ENCODE results near the gene NRXN2.

NRXN2 gene

DNA sequence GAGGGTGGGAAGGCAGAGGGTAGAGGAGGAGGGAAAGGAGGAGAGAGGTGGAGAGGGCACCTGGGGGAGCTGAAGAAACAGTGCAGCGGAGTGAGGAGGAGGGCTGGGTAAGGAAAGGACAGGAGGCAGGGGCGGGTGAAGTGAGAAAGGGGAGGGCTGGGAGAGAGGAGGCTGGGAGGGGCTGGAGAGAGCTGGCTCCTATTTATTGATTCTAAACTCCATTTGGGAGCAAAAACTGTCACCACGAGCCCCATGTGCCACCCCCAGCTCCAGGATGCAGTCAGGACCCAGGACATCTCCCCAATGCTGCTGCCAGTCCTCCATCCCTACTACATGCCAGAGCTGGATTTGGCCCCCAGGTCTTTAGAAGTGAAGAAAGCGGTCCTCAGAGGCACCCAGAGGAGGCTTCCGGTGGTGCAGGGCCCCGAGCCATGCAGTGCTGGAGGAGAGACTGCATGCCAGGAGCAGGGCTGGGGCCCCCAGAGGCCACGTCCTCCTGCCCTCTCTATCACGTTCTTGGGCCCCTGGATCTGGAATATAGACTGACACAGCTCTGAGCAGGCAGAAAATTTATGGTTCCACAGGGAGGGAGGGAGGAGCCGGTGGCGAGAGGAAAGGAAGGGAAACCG, 78.2 kb downstream of the NRXN2 start:
- no peak for DNase-seq

GRCh38 chr11:64643920-64644646, 78.9 kb downstream of the NRXN2 start:
- DNase-seq, result no peak

DNA sequence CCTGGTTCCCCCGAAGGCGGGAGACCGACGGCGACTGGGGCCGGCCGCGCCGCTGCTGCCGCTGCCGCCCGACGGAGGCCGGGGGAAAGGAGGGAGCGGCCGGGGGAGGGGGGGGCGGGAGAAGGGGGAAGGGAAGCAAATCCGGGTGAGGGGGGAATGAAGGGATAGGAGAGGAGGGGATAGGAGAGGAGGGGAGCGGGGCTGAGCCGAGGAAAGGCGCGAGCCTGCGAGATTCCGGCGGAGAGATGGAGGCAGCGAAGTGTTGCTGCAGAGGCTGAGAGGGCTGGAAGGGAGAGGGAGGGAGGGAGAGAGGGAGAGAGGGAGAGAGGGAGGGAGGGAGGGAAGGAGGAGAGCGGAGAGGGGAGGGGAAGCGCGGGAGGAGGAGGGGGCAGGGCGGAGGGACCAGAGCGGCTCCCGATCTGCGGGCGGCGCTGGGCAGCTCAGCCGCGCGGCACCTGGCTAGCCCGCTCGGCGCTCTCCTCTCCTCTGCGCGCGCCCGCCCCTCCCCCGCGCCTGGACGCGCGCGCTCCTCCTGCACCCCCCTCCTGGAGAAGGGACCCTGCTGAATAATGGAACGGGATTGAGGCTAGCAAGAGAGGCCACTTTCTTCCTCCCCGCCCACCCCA, 79.6 kb downstream of the NRXN2 start:
- DNase-seq, result no peak

DNA sequence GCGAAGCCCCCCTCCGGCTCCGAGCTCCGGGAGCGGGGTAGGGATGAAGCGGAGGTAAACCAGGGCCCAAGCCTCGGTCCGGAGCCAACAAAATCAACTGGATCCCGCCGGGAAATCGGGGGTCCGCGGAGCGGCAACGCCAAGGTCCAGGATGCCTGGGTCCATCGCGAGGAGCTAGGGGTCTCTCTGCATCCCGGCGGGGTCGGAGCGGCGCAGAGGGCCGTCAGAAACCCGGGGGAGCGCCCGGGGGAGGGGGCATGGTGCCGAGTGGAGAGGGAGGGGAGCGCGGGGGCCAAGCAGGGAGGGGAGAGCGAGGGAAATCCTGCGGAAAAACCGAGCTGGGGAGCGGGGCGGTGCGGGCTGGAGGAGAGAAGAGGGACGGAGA, 80.1 kb downstream of the NRXN2 start:
- no peak for DNase-seq

- no peak for DNase-seq
Measured at GRCh38 chr11:64642418-64642735, 80.6 kb downstream of the NRXN2 start.

DNA sequence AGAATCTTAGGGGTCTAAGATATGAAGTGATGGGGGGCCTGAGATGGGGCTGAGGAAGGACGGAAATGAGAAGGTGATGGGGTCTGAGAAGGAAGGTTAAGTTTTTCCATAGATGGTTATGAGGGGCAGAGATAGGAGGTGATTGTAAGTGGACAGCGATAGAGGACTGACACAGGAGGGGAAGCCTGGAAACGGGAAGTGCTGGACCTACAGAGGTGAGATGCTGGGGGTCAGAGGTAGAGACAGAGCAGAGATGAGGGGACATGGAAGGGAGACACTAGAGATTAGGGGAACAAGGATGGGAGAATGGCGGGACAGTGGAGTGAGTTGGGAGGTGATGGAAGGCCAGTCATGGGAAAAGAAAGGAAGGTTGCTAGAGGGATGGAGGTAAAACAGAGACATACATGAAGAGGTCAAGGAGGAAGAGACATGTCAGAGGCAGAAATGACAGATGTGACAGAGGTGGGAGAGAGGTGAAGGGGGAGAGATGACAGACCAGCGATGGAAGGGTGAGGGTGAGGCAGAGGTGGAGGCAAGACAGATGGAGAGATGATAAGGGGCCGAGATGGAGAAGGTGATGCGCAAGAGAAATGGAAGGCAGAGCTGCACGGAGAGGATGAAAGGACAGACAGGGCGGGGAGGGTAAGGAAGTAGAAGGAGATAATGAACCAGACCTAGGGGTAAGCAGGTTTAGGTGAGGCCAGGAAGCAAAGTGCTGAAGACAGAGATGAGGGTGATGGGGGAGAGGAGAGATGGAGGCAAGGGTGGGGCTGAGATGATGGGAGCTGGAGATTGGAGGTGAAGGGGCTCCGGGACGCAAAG, 81.2 kb downstream of the NRXN2 start:
- no peak for DNase-seq

- no peak for DNase-seq
Measured at GRCh38 chr11:64639885-64640284, 83.1 kb downstream of the NRXN2 start.

DNA sequence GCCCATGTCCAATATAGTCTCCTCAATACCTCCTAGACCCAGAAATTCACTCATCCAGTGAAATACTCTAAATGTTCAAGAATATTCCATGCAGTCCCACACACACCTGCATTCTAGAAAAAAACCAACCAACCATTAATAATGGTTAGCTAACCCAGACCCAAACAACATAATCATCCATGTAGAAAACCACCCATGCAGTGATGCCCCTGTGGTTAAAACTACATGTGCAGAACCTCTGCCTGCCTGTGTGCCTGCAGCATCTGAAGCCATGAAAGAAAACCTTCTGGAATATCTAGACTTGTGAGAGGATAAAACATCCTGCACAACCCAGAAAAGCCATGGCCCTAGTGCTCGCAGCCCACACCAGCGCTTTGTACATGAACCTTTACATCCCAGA, 84.2 kb downstream of the NRXN2 start:
- no peak for DNase-seq

- no peak for DNase-seq
Measured at GRCh38 chr11:64638018-64638665, 84.9 kb downstream of the NRXN2 start.

GRCh38 chr11:64637334-64638017, 85.5 kb downstream of the NRXN2 start:
- DNase-seq, result no peak

- no peak for DNase-seq
Measured at GRCh38 chr11:64633555-64634159, 89.3 kb downstream of the NRXN2 start.

DNA sequence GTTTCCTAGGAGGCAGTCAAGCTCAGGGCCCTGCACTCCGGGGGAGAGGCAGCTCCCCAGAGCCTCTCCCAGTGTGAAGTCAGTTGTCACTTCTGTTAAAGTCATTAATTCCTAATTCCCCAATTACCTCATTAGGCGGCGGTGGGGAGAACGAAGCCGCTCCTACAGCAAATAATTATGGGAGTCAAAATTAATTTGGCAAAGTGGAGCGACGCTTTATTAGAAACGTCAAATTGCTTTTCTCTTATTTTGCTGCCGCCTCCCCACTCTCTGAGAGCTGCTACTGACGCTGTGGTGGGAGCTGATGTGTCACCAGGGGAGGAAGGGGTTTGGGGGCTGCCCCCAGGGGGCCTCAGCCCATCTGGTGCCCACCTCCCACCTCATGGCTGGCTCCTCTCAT, 90.3 kb downstream of the NRXN2 start:
- DNase-seq, result no peak

- no peak for DNase-seq
Measured at GRCh38 chr11:64632237-64632636, 90.8 kb downstream of the NRXN2 start.

DNA sequence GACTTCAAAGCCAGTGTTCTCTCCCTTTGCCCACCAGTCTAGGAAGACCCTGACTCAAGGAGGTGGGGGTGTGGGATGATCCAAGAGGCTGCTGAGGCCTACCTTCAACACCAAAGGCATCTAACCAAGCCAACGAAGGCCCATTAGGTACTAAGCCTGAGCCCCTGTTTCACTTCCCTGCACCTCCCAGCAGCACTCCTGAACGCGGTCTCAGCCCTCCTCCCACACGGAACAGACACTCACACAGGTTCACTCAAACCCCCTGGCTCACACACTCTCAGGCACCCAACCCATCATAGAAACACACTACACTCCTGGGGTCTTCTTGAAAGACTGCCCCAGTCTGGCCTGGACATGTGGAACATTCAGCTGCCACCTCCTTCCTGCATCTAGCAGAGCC, 91.3 kb downstream of the NRXN2 start:
- DNase-seq, result no peak

DNA sequence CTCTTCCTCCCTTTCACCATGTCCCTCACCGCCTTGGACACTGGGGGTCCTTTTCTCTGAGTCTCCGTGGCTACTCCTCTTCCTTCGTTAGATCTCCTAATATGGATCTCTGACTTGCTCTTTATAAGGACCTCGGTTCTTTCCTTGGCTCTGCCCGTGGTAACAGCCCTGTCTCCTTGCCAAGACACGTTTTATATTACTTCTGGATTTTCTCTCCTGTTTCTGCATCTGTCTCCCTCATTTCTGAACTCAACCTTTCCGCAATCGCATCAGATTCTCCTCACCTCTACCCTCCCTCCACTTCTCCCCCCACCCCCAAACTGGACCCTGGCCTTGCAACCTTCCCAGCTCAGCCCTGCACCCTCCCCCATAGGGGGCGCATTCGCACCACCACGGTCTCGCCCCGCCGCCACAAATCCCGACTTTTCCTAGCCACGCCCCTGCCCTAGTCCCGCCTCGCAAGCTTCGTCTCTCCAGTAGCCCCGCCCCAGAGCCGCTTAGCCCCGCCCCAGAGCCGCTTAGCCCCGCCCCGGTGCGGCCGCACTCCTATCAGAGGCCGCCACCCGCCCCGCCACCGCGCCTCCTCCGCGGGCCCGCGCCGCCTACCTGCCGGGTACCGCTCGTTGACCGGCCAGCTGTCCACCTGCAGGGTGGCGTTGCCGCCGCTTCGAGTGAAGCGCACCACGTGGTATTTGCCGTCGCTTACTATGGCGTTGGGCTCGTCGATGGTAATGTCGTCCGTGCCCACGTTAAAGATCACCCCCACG, 93.0 kb downstream of the NRXN2 start:
- no peak for DNase-seq

GRCh38 chr11:64629103-64629502, 93.9 kb downstream of the NRXN2 start:
- no peak for DNase-seq

DNA sequence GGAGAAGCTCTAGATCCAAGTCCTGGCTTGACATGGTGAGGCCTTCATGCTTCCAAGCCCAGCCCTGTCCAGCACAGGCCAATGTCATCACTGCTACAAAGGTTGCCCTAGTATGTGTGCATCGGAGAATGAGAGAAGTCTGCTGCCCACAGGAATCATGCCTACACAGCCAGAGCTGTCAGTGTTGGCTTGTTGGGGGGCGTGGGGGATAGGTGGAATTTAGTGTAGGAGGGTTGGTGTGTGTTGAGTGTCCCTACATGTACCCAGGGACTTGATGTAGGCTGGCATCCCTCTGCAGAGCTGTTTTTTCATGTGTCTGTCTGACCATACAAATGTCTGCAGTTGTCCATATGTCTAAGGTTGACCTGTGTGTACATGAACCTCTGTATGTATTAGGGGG, 94.4 kb downstream of the NRXN2 start:
- DNase-seq, result no peak

DNA sequence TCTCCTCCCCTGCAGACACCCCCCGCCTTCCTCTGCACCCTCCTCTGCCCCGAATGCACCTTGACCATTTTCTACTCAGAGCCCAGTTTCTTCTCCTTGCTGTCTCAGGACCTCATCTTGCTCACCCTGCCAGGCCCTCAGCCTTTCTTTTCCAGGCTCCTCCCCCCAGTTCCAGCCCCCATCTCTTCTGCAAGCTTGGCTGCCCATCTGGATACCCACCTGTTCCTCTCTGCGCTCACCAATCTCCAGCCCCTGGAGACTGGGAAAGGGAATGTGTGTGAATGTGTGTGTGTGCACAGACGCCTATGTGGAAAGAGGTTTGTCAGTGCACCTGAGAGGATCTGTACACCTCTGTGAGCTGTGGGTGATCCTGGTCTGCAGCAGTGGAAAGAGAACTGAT, 95.6 kb downstream of the NRXN2 start:
- DNase-seq, result no peak

DNA sequence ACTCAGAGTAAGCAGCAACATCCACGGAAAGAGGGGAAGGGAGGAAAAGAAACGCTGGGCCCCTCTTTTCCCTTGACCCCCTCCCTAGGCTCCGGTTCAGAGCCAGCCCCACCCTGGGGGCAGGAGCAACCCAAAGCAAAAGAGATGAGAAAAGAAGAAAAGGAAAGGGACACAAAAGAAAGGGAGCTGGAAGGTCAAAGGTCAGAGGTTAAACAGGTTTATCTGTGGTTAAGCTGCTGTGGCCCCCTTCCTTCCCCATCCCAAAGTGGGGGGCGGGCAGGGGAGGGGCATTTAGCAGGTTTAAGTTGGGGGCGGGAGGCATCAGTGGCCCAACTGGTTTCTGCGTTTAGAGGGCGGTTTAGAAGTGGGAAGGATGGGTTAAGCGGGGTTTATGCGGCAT, 96.4 kb downstream of the NRXN2 start:
- no peak for DNase-seq

- peak; percentile 7 to 46 for DNase-seq
Measured at GRCh38 chr11:64624883-64625481, 98.0 kb downstream of the NRXN2 start.

DNA sequence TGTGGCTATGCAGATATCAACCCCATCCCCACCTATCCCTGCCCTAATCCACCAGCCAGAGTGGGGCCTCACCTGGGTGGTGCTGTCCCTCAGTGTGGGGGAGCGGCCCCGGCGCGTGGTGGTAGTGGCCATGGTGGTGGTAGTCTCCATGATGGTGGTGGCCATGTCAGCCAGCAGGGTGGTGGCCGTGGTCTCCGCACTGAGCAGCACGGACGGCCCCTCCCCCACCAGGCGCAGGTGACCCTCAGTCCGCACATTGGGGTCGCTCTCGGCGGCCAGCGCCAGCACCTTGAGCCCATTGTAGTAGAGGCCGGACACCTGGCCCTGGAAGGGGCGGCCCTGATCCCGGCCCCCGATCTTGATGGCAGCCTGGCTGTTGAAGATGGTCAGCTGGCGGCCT, 100.3 kb downstream of the NRXN2 start:
- no peak for DNase-seq

All from CD4-positive, alpha-beta T cell treated with Interleukin-4 for 1 hour (primary cell).